ENCODE measurements around the gene NSD1. TPM values are rescaled to one million over a fixed set of nuclear protein-coding genes. Genes with fewer than 3 reads are reported as not detected.
"Not testable (repeated sequence)": the region's sequence is repeated elsewhere in the genome, so short reads cannot be mapped to it uniquely, and the experiment has no call there.

Gene NSD1
- total RNA-seq, 1 donor from 2014 or later, result 38.5 TPM

DNA sequence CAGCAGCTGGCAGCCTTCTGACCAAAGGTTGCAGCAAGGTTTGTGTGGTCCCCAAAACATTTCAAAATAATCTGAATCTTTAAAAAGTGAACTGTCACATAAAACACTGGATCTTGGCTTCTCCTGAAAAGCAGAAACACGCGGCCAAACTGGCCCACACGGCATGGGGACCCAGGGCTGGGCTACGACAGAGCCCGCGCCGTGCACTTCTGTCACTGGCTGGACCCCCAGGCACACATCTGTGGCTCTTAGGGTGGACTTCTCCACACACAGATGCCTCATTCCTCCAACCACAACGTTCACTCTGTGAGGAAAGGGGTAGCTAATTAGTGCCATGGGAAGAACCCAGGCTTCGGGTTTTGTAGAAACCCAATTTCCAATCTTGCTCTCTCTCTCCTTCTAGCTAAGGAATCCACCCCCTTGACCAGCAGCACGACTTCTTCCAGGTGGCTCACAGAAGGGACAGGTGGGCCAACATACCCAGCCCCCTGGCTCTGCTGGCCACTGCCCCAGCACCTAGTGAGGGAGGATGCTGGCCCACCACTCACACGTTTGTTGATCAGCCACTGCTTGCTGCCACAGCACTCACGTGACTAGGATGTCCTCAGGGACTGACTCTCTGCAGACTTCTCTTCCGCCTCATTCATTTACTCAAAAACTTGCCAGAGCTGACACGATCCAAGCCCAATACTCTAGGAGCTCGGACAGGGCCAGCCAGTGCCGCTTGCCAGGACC is 200.0 kb downstream of the NSD1 start:
- DNase-seq (no peak), ATAC-seq (no peak)
- intact Hi-C loops (cut with micrococcal nuclease), result no loop called here

DNA sequence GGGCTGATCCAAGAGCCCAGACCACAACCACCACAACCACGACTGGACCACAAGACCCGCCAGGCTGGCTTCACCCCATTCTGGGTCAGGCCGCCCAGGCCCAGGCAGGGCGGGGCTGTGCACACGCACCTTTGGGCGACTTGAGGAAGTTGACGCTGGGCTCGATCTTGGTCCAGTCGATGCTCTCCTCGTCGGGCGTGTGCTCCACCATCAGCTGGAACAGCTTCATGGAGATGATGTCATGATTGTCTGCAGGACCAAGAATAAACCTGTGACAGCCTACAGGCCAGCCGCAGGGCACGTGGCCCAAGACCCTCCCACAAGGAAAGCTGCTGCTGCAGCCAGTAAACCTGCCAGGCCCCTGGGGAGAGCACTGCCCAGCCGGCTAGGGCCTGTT is 200.6 kb downstream of the NSD1 start:
- DNase-seq, result no peak
- intact Hi-C loops (cut with micrococcal nuclease), result no loop called here
- ATAC-seq, result peak; percentile 49

DNA sequence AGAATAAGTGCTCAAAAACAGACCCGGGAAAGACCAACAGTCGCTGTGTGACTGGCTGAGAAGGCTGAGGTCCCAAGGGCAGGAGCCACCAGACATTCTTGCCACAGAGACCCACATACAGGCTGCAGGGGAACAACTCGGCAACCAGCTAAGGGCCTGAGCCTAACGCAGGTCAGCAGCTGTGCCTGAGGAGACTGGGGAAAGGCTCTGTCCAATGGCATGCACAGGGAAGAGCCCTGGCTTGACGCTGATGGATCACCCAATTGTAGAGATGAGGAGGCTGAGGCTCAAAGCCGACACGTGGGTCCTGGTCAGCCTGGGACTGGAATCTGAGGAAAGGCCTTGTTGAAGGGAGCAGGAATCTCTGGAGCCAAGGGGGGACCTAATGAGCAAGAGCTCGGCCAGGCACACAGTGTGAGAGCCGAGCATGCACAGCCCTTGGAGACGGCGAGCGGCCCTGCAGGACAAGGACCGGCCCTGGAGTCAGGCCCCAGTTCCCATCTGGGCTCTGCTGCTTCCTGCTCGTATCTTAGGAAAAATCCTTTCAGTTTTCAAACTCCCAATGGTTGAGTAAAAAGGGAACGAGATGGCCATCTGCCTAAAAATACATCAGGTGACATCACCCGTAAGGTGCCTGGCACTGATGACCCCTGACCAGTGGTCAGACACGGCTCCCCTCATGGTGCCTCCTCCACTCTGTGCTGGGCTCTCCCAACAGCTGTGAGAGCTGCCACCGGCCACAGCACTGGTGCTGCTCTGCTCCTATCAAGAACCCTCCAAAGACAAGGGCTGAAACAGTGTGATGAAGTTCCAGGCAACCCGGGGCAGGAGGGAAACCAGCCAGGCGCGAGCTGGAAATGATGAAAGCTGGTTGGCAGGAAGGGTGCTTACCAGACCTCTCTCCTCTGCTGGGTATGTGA is 201.5 kb downstream of the NSD1 start:
- intact Hi-C loops (cut with micrococcal nuclease), result no loop called here
- ATAC-seq (peak; percentile 89), DNase-seq (peak; percentile 72)

DNA sequence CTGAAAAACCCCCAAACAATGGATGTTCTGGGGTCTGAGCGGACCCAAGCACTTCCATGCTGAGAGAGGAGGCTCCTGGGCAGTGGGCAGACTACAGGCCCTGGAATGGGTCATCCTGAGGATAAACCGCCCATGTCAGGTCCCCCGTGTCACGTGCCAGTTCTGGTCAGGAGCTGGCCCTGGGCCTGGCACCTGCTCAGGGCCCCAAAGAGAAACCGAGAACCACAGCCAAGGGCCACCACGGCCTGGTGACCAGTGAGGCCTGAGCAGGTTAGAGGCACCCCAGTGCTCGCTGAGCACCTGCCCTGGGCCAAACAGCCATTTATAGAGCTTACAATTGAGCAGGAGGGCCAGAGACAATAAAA is 202.1 kb downstream of the NSD1 start:
- peak; percentile 69 for ATAC-seq
- DNase-seq, result no peak
- intact Hi-C loops (cut with micrococcal nuclease), result no loop called here

DNA sequence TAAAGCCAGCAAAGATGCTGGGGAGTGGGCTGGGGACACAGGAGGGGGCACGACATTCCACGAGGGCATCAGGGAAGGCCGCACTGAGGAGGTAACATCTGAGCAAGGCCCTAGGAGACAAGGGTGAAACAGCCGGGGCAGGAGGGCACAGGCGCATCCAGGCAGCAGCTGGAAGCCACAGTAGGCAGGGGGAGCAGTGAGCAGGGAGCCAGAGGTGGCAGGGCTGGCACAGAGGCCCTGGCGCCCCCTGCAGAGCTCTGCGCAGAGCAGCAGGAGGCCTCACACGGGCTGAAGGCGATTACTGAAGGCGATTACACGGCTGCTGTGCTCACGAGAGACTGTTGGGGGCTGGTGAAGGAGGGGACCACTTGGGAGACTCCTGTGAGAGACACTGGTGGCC is 202.5 kb downstream of the NSD1 start:
- DNase-seq, result no peak
- peak; percentile 8 for ATAC-seq
- intact Hi-C loops (cut with micrococcal nuclease), result no loop called here

DNA sequence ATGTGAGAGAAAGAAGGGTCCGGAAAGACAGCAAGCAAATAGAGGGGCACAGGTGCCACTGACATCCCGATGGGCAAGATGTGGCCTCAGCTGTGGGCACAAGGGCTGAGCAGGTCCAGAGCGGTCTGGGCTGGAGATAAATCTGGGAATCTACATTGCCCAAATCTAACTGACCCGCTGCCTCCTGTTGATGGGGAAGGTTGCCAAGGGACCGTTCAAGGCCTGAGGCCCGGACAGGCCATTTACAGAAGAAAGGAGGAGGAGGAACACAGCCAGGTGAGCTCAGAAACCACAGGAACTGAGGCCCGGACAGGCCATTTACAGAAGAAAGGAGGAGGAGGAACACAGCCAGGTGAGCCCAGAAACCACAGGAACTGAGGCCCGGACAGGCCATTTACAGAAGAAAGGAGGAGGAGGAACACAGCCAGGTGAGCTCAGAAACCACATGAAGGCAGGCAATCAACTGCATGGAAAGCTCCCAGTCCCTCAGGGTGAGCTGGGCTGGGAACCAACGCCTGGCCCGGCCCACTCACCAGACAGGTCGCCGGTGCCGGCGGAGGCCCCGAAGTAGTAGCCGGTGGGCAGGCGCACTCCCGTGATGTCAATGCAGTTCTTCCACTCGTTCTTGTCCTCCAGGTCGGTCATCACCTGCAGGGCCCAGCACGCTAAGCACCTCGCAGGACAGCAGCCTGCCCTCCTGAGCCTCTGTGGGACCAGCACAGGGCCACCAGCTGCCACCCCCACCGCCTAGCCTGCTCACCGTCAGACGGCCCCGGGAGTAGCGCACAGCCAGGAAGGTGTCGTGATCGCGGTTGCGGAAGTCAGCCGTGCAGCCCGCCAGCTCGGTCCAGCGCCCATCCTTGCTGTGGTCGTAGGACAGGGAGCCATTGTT is 203.3 kb downstream of the NSD1 start:
- intact Hi-C loops (cut with micrococcal nuclease), result no loop called here
- ATAC-seq (no peak), DNase-seq (no peak)

DNA sequence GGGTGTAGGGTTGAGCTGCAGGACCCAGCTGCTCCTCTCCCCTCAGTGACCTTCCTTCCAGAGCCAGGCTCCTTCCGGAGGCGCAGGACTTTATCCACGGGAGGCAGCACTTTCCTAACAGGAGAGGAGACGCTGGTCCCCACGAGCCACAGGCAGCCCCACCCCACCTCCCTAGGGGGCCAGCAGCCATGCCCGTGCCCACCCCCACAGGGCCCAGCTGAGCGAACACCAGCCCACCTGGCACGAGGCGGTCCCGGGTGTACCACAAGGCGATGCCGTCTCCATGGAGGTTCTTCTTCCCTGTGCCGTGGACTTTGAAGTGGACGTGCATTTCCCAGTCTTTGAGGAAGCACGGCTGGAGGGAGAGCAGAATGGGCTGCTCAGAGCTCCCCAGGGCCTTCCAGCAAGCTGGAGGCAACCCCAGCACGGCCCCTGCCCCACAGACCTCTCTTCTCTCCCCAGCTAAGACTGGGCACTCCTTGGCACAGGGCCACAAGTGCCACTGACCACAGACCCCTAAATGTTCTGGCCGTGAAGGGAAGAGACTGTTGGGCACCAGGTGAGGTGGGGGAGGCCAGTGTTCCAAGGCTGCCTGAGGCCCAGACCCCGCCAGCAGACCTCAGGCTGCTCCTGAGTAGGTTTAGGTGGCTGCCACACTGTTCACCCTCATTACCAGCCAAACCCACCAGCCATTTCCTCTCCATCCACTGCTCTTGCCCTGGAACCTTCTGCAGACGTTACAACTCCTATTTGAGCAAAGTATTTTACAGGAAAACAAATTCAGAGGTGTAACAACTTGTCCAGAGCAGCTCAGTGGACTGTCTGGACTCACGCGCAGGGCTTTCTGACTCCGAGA is 204.9 kb downstream of the NSD1 start:
- DNase-seq (no peak), ATAC-seq (no peak)
- intact Hi-C loops (cut with micrococcal nuclease), result no loop called here

DNA sequence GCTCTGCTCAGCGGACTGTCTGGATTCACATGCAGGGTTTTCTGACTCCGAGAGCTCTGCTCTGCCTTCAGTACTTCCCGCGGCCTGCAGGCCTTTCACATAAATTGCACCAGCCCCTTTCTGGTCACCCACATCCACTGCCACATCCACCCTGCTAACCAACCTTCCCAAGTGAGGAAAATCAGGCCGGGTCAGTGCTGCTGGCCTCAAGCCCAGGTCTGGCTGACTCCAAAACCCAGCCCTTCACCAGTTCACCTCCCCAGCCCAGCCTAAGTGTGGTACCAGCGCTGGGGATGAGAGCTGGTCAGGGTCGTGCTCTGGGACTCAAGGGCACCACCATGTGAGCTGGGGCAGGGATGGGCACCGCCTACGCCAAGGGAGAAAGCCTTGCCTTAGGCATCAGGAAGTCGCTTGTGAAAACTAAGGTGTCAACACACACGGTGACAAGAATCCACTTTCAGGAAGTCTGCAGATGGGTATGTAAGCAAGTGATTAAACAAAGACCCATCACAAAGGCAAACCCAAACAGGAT is 205.6 kb downstream of the NSD1 start:
- ATAC-seq (no peak), DNase-seq (no peak)
- intact Hi-C loops (cut with micrococcal nuclease), result no loop called here

DNA sequence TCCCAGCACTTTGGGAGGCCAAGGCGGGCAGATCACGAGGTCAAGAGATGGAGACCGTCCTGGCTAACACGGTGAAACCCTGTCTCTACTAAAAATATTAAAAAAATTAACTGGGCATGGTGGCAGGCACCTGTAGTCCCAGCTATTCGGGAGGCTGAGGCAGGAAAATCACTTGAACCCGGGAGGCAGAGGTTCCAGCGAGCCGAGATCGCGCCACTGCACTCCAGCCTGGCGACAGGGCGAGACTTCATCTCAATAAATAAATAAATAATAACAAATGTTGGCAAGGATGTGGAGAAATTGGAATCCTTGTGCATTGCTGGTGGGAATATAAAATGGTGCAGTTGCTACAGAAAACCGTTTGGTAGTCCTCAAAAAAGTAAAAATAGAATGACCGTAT is 209.4 kb downstream of the NSD1 start:
- intact Hi-C loops (cut with micrococcal nuclease), result not testable (repeated sequence)

DNA sequence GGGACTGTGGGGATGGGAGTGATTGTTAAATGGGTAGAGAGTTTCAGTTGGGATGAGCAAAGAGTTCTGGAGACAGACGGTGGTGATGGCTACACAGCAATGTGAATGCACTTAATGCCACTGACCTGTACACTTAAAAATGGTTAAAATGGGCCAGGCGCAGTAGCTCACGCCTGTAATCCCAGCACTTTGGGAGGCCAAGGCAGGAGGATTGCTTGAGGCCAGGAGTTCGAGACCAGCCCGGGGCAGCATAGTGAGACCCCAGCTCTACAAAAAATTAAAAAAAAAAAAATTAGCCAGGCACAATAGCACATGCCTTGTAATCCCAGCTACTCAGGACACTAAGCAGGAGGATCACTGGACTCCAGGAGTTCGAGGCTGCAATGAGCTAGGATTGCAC is 210.2 kb downstream of the NSD1 start:
- intact Hi-C loops (cut with micrococcal nuclease), result no loop called here
- DNase-seq (no peak), ATAC-seq (no peak)

More for the DNA sequence above, 209.4 kb downstream of the NSD1 start:
- not testable (repeated sequence) for DNase-seq, ATAC-seq

DNA sequence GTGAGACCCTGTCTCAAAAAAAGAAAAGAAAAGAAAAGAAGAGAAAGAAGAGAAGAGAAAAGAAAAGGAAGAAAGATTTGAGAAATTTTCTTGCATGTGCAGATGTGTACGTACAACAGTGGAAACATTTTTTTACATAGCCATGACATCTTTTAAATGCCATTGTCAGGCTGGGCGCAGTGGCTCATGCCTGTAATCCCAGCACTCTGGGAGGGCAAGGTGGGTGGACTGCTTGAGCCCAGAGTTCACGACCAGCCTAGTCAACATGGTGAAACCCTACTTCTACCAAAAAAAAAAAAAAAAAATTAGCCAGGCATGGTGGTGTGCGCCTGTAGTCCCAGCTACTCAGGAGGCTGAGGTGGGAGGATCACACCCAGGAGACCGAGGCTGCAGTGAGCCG is 211.3 kb downstream of the NSD1 start:
- ATAC-seq (no peak), DNase-seq (no peak)
- intact Hi-C loops (cut with micrococcal nuclease), result no loop called here

DNA sequence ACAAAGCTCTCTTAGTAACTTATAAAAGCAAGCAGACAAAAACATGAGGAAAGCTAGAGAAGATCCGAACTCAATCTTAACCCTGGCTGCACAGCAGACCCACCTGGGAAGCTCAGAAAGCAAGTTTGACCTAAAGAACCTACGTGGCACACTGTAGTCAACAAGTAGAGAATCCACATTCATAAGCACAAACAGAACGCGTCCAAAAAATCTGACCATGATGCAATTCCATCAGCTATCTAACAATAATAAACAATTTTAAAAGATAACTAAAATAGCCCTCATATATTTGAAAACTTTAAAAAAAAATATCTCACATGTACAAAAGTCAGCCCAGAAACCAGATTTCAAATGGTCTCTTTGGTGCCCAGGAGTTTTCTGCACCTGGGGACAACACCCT is 213.2 kb downstream of the NSD1 start:
- ATAC-seq (no peak), DNase-seq (no peak)
- intact Hi-C loops (cut with micrococcal nuclease), result no loop called here

DNA sequence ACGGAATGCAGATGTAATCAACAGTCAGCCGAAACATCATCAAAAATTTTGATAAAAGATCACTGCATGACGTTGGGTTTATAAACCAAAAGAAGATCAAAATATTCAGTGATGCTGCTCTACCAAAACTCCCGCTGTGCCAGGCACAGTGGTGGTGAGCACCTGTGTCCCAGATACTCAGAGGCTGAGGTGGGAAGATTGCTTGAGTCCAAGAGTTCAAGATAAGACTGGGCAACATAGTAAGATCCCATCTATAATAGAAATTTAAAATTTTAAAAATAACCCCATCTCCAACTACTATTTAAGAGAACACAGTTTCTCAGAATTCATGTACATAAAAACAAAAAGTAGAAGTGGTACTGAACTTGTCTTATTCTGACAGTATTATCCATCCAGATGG is 214.1 kb downstream of the NSD1 start:
- no peak for DNase-seq

DNA sequence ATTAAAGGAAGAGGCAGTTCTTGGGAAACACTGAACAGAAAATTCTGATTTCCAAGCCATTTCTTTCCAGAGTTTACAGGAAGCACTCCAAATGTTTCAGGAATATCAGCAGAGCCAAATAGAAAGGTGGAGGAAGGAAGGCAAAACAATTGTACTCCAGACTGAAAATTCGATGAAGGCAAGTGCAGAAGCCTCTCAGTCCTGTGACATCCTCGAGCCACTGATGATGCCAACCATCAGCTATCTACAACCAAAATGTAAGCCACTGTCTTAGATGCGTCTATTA is 215.7 kb downstream of the NSD1 start:
- DNase-seq (no peak), ATAC-seq (no peak)
- intact Hi-C loops (cut with micrococcal nuclease), result no loop called here

More for the DNA sequence above, 214.1 kb downstream of the NSD1 start:
- intact Hi-C loops (cut with micrococcal nuclease), result no loop called here
- no peak for ATAC-seq

DNA sequence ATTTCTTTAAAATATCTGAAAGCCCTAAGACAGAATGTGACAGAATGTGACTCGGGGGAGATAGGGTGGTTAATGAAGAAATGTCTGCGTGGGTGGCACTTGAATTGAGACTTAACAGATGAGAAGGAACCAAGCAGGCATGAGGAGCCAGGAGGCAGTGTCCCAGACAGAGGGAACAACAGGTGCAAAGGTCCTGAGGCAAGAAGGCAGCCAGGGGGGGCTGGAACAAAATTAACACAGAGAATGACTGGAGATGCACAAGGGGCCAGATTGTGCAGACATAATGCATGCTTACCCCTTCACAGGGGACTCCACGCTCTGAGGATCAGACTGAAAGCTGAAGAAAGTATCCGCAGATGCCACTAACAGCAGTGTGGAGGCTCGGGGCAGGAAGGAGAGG is 216.2 kb downstream of the NSD1 start:
- DNase-seq (no peak), ATAC-seq (no peak)
- intact Hi-C loops (cut with micrococcal nuclease), result no loop called here
